ENCODE data around the gene CREB3.
A peak's percentile ranks its signal among the peaks of the same experiment; 100 is the strongest.

CREB3 gene

DNA sequence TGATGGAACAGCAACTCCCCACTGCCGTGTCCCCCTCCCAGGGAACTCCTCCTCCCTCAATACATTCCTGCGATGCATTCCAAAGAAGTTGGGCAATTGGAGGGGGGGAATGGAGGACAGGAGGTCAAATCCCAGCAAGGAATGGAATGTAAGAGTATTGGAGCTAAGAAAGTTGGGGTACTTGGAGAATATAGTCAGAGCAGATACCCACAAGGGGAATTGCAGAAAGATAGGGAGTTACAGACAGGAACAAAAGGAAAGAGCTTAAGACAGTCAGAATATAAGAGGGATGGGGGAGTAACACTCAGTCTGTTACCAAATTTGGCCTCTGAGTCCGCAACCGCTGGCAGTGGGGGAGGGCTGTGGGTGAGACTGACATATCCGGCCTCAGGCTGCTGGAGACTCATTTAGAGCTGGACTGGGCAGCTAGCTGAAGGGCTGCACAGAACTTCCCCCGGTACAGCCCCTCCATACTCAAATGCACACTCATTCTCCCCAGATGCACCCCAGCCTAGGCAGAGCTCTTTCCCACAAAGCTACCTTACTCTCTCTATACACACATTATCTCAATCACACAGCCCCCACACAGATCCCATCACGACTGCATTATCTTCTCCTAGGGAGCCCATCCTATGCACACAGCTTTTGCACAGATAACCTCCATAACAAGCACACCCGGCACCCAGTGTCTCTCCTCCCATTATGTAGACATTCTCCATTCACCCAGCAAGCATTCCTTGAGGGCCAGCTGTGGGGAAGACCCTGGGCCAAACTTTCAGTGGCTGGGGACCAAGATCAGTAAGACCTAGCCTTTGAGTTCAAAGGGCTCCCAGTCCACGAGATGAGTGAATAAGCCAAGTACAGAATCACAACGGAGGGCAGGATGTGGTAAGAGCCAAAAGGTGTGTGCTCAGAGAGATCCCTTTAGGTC lies 4.2 kb upstream of the CREB3 start:
- peak; percentile 50 for DNase-seq

- no peak for DNase-seq
Observed at GRCh38 chr9:35729101-35729500, 3.4 kb upstream of the CREB3 start.

- peak; percentile 61 for DNase-seq
Observed at GRCh38 chr9:35729700-35730485, 2.6 kb upstream of the CREB3 start.

DNA sequence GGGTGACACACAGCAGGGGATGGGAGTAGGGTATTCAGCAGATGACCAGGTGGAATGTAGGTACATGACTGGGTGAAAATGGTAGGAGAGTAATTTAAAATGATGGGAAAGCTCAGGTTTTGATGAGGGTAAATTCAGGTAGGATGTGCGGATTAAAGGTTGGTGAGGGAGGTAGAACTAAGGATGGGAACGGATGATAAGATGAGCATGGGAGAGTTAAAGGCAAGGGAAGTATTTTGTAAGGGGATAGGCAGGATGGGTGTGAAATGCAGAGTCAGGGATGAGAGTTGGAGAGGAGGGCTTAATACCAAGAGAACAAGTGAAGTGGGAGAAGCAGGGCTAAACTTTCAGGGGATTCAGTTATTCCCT lies 2.0 kb upstream of the CREB3 start:
- no peak for DNase-seq

DNA sequence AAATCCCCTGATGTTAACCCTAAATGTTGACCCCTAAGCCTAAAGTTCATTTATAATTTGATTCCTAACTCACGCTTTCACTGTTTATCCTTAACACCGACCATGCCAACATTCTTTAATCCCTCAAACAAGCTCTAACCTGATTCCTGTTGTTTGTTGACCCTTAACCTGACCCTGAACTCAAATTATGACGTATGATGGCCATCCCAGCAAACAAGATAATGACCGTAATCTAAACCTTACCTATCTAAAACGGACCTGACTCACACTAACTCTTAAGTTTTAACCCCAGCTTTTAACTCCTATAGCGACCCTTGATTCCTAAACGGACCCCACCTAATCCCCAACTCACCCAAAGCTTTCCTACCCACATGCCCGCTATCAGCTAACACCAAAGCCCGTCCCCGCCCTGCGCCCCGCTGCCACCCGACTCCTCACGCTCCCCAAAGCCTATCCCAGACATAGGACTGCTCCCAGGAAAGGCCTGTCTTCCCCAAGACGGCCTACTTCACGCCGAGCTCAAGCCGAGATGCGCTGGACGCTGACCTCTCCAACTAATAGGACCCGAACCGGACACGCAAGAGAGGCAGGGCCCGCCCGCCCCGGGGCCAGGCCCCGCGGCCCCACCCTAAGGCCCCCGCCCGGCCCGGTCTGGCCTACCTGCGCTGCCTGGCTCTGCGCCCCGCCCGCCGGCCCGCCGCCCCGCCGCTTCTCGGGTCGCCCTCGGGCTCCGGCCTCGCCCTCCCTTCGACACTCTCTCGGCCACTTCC lies 866 bp upstream of the CREB3 start:
- DNase-seq = no peak

DNA sequence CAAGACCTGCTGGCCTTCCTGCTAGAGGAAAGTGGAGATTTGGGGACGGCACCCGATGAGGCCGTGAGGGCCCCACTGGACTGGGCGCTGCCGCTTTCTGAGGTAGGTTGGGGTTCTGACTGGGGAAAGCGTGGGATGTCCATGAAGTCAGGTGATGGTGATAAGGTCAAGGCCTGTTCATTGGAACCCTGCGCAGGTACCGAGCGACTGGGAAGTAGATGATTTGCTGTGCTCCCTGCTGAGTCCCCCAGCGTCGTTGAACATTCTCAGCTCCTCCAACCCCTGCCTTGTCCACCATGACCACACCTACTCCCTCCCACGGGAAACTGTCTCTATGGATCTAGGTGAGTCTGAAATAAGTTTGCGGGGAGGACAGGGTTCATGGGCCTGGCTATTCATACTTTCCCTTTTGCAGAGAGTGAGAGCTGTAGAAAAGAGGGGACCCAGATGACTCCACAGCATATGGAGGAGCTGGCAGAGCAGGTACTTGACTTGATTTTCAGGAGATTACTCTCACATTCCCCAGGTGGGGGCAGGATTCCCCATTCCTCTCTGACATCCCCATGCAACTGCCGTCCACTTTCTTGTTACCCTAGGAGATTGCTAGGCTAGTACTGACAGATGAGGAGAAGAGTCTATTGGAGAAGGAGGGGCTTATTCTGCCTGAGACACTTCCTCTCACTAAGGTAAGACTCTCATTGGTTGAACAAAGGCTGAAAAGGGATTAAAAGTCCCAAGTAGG lies 505 bp downstream of the CREB3 start:
- DNase-seq = peak; percentile 45

- DNase-seq = no peak
Observed at GRCh38 chr9:35734096-35734495, 1.6 kb downstream of the CREB3 start.

DNA sequence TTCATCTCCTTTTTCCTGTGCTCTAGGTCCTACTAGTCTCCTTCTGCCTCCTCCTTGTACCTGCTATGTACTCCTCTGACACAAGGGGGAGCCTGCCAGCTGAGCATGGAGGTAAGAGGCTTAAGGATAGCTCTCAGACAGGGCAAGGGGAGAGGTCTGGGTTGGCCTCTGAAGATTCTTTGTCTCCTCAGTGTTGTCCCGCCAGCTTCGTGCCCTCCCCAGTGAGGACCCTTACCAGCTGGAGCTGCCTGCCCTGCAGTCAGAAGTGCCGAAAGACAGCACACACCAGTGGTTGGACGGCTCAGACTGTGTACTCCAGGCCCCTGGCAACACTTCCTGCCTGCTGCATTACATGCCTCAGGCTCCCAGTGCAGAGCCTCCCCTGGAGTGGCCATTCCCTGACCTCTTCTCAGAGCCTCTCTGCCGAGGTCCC lies 3.8 kb downstream of the CREB3 start:
- peak; percentile 82 for DNase-seq

- no peak for DNase-seq
Observed at GRCh38 chr9:35737143-35737542, 4.7 kb downstream of the CREB3 start.

DNA sequence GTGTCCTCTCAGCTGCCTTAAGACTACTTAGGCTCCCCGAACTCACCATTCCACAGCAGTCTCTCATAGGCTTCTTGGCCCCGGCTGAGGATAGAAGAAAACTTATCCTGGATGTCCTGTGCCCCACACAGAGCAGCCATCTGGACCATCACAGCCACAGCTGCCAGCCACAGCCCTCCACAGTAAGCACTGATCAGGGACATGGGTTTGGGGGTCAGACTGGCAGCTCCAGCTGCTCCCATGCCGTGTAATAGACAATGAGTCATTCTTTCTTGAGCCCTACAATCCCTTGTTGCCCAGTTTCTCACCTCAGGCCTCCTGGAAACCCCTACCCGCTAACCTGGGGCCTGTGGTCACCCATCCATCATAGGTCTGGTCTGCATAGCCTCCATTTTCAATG lies 5.7 kb downstream of the CREB3 start:
- no peak for DNase-seq

- no peak for DNase-seq
Observed at GRCh38 chr9:35738924-35739323, 6.5 kb downstream of the CREB3 start.

GRCh38 chr9:35740243-35740642 lies 7.8 kb downstream of the CREB3 start:
- no peak for DNase-seq

- DNase-seq = no peak
Observed at GRCh38 chr9:35741740-35742139, 9.3 kb downstream of the CREB3 start.

GRCh38 chr9:35743452-35743851 lies 11.0 kb downstream of the CREB3 start:
- no peak for DNase-seq

- DNase-seq = no peak
Observed at GRCh38 chr9:35743880-35744518, 11.5 kb downstream of the CREB3 start.

GRCh38 chr9:35745569-35745968 lies 13.1 kb downstream of the CREB3 start:
- no peak for DNase-seq

GRCh38 chr9:35746583-35746982 lies 14.1 kb downstream of the CREB3 start:
- DNase-seq = no peak

- DNase-seq = no peak
Observed at GRCh38 chr9:35748242-35748857, 15.9 kb downstream of the CREB3 start.

GRCh38 chr9:35748858-35749514 lies 16.5 kb downstream of the CREB3 start, which contains the start of the genes GBA2 and RGP1:
Gene GBA2 (minus strand): TSS chr9:35749228. CDS start chr9:35748704, 524 bp downstream.
Gene RGP1 (plus strand): TSS chr9:35749287. CDS start chr9:35749756, 469 bp downstream.
- DNase-seq = peak; percentile 73

- peak; percentile 59 for DNase-seq
Observed at GRCh38 chr9:35749515-35750255, 17.2 kb downstream of the CREB3 start.
